Measurements from ENCODE around the gene DNPEP. TPM values are rescaled to one million over a fixed set of nuclear protein-coding genes. Genes with fewer than 3 reads are reported as not detected.

The DNPEP gene
- total and polyA plus RNA-seq, 2 experiments from 2014 or later, result 49.2 to 67.9 TPM

- Histone ChIP-seq H3K27me3 (ENCODE audit: insufficient read depth) (no peaks in the 10 kb centered on the region), H3K36me3 (ENCODE audit: insufficient read depth) (no peaks in the 10 kb centered on the region), H3F3A (replicated peaks; ENCODE audit: low read depth) (no peaks in the 10 kb centered on the region; the same call in 1 of the 2 replicates), H3K4me3 (no peak overlapping the region), H3K4me2 (no peak overlapping the region), H4K20me1 (replicated peaks; ENCODE audit: insufficient read depth) (no peaks in the 10 kb centered on the region), H3K9me2 (ENCODE audit: insufficient read depth) (no peaks in the 10 kb centered on the region), H3K79me2 (replicated peaks; ENCODE audit: insufficient read depth) (no peaks in the 10 kb centered on the region), H3K27ac (ENCODE audit: low read depth) (no peak overlapping the region), H3K4me1 (ENCODE audit: insufficient read depth) (peaks cover 21% of the 10 kb centered on the region), H2AFZ (no peak overlapping the region; the same call in 1 of the 2 replicates)
- Mint-ChIP-seq H3K27me3 (ENCODE audit: insufficient read depth, low read depth, poor library complexity) (peaks cover 12% of the 10 kb centered on the region), H3K4me3 (no peak overlapping the region), H3K4me1 (peaks cover 42% of the 10 kb centered on the region), H3K27ac (no peak overlapping the region), H3K9me3 (no peaks in the 10 kb centered on the region), H3K36me3 (ENCODE audit: low read depth) (no peaks in the 10 kb centered on the region)
- no peak for ATAC-seq
- DNase-seq (ENCODE audit: low spot score), result no peak
- TF ChIP-seq POLR2AphosphoS5 (IDR thresholded peaks at IDR 0.05; ENCODE audit: low read depth), result no peak
- no peak for TF ChIP-seq ZNF462 (CRISPR knock-in tag; IDR thresholded peaks at IDR 0.05)
- TF ChIP-seq REST (IDR thresholded peaks at IDR 0.05; ENCODE audit: unreplicated experiment), result no peak
- no peak for TF ChIP-seq ZNF114 (CRISPR knock-in tag; IDR thresholded peaks at IDR 0.05)
- no peak for TF ChIP-seq ETS1 (IDR thresholded peaks at IDR 0.05)
- no peak for TF ChIP-seq STAT1 (IDR thresholded peaks at IDR 0.05; ENCODE audit: unreplicated experiment)
- TF ChIP-seq CTCF (conservative IDR thresholded peaks at IDR 0.05; ENCODE audit: low read depth in 2 of 2), result no peak
- no peak for TF ChIP-seq ZNF331 (CRISPR knock-in tag; IDR thresholded peaks at IDR 0.05; ENCODE audit: low read depth)
- no peak for TF ChIP-seq EZH2 (IDR thresholded peaks at IDR 0.05; ENCODE audit: low read depth, unreplicated experiment)
- TF ChIP-seq NANOG (IDR thresholded peaks at IDR 0.05; ENCODE audit: borderline replicate concordance), result no peak
- TF ChIP-seq CREB1 (CRISPR knock-in tag; IDR thresholded peaks at IDR 0.05; ENCODE audit: low read depth), result no peak
- TF ChIP-seq JUNB (IDR thresholded peaks at IDR 0.05; ENCODE audit: unreplicated experiment), result no peak
- no peak for TF ChIP-seq EZH2phosphoT487 (IDR thresholded peaks at IDR 0.05; ENCODE audit: unreplicated experiment)
These were observed 12.8 kb upstream of the DNPEP start for GRCh38 chr2:219400562-219400961.
